LNCAP (cell line): ENCODE data around the gene EPHA4.

Experiments
- CTCF ChIP-seq: fragments of 450-650 bp; IDR thresholded peaks from 2 replicates; pipeline ENCODE4 v1.5.1; 2017; ENCODE audit warnings: mild to moderate bottlenecking

EPHA4 gene

DNA sequence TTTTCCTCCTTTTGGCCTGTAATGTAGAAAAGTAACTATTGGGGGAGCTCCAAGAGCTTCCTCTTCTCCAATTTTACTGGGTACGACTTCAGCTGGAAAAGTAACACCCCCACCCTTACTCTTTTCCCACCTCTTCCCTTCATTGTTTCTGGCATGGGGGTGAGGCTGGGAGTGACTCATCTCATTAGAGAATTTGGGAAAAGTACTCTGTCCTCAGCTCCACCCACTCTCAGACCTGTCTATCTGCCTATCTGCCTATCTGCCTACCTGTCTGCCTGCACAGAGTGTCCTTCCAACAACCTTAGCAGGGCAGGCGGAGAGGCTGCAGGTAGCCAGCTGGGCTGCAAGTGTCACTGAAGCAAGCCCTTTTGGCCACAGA lies 93.6 kb downstream of the EPHA4 start:
- no peak for TF ChIP-seq CTCF

DNA sequence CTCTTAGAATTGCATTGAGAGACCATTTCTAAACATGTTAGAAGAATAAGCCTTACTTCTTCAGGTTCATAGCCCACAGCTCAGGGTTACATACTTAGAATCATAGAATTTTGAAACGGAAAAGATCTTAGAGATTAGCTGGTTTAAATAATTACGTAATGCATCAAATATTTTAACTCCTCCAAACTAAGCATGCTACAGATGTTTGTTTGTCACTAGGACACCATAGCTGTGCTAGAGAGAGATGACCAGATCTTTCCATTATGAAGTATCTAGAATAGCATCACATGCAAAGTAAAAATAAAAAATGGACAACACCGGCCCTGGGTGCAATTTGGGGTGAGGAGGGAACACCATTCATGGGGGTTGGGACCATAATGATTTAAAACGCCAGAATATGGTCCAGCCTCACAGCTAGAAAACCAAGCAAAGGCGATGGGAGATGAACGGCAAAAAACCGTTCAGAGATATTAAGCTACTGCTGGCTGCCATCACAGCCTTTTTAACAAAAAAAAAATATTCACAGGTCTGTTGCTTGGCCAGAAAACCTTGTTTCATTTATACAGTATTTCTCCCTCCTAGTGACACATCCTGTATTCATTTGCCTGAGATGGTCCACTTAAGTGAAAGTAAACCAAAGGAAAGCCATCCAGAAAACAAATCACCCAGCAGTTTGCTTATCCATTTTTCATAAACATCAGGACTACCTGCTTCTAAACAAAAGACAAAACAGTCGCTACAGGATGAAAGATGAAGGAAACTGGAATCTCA lies 94.2 kb downstream of the EPHA4 start:
- no peak for TF ChIP-seq CTCF

- TF ChIP-seq CTCF = no peak
Observed at GRCh38 chr2:221476195-221476594, 95.9 kb downstream of the EPHA4 start.

GRCh38 chr2:221473451-221473850 lies 98.7 kb downstream of the EPHA4 start:
- TF ChIP-seq CTCF = no peak

DNA sequence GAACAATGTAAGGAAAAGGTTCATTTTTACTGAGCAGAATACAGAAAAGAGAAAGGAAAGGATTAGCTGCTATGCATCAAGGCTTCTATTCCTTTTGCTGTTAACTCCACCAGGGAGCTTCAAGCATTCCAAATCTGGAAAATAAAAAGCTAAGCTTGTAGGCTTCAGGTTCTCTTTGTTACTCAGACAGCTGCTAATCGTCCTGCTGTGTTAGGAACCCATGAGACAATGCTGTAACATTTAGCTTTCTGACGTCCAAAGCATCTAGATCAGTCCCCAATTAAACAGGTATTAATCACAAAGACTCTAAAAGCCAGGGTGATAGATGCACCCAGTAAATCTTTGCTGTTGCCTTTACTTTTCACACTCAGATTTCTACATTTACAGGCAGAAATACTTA lies 103.8 kb downstream of the EPHA4 start:
- TF ChIP-seq CTCF = no peak

GRCh38 chr2:221467610-221468009 lies 104.5 kb downstream of the EPHA4 start:
- no peak for TF ChIP-seq CTCF

- no peak for TF ChIP-seq CTCF
Observed at GRCh38 chr2:221466744-221467143, 105.4 kb downstream of the EPHA4 start.

DNA sequence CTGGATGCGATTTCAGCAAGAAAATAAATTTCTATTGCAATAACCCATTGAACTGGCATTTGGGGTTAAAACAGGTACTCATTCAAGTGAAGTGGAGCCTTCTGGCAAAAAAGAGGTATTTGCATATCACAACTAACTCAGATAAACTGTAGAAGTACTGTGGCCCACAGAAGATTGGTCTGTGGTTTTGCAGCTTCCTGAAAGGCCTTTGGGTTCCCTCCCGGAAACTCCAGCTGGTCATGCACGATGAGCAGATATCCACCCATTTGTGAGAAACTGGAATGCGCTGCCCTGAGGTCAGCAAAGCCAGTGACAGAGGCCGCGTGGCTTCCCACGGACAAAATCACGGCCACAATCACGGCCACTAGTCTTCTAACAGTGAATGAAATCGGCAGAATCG lies 106.3 kb downstream of the EPHA4 start:
- no peak for TF ChIP-seq CTCF
